Suppressor macrophage treated with lipopolysaccharide for 1 hour (primary cell): ENCODE measurements around the gene CDV3.
"Not testable (repeated sequence)": the region's sequence is repeated elsewhere in the genome, so short reads cannot be mapped to it uniquely, and the experiment has no call there.

Experiments used
- DNase-seq, 3 donors: peaks; one replicate each; pipeline ENCODE4 v3.0.0-alpha.2; 2020 to 2022

CDV3 gene, protein sequence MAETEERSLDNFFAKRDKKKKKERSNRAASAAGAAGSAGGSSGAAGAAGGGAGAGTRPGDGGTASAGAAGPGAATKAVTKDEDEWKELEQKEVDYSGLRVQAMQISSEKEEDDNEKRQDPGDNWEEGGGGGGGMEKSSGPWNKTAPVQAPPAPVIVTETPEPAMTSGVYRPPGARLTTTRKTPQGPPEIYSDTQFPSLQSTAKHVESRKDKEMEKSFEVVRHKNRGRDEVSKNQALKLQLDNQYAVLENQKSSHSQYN

GRCh38 chr3:133573629-133574194, at the start of gene CDV3:
Gene CDV3 (plus strand): TSS chr3:133573686. CDS start chr3:133574045, 359 bp downstream.
- no peak for DNase-seq

GRCh38 chr3:133523758-133524157, 49.7 kb upstream of the CDV3 start:
- DNase-seq = peak in 2 of 3 donors; percentile 31 to 46

DNA sequence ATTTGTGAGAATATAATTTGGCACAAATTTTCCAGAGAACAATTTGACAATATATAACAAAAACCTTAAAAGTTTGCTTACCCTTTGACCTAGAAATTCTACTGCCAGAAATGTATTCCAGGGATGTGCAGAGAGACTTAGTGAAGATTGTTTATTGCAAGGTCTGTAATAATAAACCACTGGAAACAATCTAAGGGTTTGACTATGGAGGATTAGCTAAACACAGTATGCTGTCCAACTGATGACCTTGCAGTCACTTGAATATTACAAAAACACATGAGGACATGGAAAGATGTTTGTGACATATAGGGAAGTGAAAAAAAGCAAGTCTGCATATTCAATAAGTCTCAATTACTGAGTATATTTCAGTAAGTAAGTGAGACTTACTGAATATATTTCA, 48.1 kb upstream of the CDV3 start:
- peak; percentile 59 to 80 (median 79) for DNase-seq

DNA sequence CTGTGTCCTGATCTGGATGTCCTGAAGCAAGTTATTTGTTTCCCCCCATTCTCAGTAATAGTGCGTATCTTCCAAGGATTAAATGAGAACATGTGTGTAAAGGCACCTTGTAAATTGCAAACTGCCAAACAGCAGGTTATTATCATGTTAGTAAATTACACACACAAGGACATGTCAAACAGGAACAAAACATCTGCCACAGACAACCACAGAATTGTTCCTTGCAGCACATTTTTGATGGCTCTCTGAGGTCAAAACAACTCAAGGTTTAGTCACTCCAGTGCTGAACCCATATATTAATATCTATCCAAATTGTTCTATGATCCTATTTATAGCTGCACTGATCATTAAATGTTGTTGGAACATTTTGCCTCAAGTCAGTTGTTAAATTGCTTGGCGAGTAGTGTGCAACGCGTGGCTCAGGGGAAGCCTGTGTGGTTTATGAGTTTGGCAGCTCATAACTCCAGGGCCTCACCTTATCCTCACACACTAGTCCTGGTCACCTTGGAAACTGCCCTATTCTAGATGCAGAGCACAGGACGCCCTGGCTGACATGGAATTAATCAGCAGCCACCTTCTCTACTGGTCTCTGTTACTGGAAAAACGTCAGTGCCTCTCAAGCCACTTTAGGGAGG, 46.3 kb upstream of the CDV3 start:
- DNase-seq = no peak

DNA sequence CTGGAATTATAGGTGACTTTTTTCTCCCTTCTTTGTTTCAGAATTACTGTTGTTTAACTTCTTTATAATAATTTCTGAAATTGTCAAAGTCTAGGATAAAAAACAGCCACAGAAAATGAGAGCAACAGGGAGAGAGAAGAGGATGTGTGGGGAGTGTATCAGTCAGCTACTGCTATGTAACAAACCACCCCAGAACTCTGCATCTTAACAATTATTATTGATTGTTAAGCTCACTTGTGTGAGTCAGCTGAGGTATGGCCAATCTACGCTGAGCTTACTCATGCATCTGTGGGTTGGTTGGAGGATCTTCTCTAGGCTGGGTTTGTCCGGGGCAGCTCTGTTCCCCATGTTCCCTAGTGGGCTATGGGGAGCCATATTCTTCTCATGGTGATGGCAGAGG, 43.7 kb upstream of the CDV3 start:
- no peak for DNase-seq

- DNase-seq = no peak
Measured at GRCh38 chr3:133531981-133532380, 41.5 kb upstream of the CDV3 start.

DNA sequence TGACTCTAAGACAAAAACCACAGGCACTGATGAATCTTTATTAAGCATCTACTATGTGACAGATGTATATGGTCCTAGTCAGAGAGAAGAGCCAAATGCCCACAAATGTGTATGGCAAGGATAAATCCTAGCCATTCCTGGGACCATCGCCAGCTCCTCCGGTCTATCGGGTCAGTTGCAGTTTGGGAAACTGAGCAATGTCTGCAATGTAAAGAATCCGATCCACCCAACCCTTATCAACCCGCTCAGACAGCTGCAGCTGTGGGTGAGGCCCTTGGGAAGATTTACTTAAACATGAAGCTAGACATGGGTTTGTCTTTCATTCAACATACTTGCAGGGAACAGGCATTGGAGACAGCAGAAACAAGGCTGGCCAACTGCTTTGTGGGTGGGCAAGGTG, 40.5 kb upstream of the CDV3 start:
- DNase-seq = no peak

DNA sequence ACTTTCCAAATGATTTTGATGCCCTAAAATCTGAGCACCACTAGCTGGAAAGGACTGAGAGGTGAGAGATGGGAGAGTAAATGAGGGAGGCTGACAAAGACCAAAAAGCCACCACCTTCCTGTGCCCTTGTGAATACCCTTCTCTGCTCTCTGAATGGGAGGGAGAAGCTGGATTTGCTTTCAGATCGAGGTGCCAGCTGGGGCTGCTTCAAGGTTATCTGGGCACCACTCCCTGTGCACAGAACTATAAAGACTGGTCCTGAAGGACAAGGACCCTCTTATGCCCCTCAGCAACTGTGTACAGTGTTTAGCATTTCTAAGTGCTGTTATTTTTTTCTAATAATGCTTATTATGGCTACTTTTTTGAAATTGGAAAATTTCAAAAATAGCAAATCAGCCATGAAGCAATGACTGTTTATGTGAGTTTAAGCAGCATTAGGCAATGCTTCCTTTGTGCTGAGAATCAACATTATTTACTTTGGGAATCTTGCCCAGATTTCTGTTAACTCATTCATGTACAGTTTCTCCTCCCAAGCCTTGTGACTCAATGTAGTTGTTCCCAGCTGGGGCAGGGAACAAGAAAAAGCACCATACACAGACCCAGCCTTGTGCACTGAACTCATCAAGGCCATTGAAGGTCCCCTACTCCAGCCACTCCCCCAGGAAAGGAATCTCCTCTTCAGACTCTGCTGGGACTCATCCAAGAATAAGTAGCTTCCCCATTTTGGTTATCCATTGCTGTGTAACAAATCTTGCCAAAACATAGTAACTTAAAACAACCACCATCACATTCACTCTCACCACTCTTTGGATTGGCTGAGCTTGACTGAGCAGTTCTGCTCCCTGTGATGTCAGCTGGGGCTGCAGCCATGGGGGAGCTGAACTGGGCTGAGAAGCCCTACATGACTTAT, 37.3 kb upstream of the CDV3 start:
- peak; percentile 76 to 90 (median 82) for DNase-seq

DNA sequence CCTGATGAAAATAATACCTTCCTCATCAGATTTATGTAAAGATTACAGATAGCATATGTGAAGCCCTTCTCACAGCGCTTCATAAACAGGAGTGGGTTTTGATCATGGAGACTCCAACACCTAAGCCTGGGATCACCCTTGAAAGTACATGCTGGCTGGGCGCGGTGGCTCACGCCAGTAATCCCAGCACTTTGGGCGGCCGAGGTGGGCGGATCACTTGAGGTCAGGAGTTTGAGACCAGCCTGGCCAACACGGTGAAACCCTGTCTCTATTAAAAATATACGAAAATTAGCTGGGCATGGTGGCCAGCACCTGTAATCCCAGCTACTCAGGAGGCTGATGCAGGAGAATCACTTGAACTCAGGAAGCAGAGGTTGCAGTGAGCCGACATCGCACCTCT, 36.4 kb upstream of the CDV3 start:
- DNase-seq = not testable (repeated sequence)

- DNase-seq = no peak
Measured at GRCh38 chr3:133538154-133538553, 35.3 kb upstream of the CDV3 start.

DNA sequence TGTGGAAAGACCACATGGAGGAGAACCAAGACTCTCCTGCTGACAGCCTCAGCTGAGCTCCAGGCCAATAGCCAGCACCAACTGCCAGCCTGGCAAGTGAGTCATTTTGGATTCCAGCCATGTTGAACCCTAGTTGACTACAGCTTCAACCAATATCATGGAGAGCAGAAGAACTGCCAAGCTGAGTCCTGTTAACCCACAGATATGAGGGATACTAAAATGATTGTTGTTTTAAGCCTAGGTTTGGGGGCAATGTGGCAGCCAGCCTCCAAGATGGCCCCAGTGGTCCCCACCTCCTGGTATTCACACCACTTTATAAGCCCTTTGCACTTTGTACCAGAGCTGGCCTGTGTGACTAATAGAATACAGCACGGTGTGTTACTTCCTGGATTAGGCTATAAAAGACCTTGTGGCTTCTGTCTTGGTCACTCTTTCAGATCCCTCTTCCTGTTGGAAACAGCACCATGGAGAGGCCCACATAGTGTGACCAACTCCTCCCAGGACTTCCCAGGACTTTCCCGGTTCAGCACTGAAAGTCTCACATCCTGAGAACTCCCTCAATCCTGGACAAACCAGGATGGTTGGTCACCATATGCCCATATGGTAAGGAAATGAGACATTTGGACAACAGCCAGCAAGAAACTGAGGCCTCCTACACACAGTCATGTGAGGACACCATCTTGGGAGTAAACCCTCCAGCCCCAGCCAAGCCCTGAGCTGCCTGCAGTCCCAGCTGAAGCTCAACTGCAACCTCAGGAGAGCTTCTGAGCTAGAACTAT, 32.4 kb upstream of the CDV3 start:
- DNase-seq = peak; percentile 94 to 99 (median 95)

GRCh38 chr3:133542871-133543270, 30.6 kb upstream of the CDV3 start:
- no peak for DNase-seq

GRCh38 chr3:133544983-133545382, 28.5 kb upstream of the CDV3 start:
- not testable (repeated sequence) for DNase-seq

DNA sequence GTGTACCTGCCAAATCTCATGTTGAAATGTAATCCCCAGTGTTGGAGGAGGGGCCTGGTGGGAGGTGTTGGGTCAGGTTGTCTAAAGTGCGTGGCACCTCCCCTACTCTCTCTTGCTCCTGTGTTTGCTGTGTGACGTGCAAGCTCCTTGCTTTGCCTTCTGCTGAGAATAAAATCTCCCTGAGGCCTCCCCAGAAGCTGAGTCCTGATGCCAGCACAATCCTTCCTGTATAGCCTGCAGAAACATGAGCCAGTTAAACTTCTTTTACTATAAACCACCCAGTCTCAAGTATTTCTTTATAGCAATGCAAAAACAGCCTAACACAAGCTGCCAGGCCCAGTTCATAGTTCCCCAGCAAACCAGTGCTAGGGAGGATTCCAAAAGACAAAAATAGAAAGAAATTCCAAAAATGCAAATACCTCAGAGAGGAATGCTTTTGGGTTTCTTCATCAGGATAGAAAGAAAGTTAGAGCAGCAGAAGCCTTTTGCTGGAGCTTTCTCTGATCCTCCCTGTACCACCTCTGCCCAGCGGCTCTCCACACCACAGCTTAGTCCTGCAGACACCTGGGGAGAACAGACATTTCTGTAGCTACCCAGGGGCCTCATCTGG, 25.9 kb upstream of the CDV3 start:
- no peak for DNase-seq

- DNase-seq = no peak
Measured at GRCh38 chr3:133548090-133548489, 25.4 kb upstream of the CDV3 start.

GRCh38 chr3:133549565-133549964, 23.9 kb upstream of the CDV3 start:
- DNase-seq = no peak

DNA sequence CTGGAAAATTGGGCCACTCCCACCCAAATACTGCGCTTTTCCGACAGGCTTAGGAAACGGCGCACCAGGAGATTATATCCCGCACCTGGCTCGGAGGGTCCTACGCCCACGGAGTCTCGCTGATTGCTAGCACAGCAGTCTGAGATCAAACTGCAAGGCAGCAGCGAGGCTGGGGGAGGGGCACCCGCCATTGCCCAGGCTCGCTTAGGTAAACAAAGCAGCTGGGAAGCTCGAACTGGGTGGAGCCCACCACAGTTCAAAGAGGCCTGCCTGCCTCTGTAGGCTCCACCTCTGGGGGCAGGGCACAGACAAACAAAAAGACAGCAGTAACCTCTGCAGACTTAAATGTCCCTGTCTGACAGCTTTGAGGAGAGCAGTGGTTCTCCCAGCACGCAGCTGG, 21.9 kb upstream of the CDV3 start:
- not testable (repeated sequence) for DNase-seq

DNA sequence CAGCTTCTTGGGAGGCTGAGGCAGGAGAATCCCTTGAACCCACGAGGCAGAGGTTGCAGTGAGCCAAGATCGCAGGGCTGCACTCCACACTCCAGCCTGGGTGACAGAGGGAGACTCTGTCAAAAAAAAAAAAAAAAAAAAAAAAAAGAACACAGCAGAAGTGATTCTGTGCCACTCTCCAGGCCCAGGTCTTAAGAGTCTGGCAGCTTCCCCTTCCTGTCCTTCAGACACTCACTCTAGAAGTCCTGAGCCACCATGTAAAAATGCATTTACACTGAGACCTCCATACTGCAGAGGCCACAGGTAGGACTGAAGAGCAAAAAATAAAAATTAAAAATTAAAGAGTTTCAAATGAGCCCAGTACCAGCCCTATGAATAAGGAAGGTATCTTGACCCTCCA, 11.8 kb upstream of the CDV3 start:
- peak in 2 of 3 donors; percentile 35 to 39 for DNase-seq

GRCh38 chr3:133562376-133562775, 11.1 kb upstream of the CDV3 start:
- no peak for DNase-seq

DNA sequence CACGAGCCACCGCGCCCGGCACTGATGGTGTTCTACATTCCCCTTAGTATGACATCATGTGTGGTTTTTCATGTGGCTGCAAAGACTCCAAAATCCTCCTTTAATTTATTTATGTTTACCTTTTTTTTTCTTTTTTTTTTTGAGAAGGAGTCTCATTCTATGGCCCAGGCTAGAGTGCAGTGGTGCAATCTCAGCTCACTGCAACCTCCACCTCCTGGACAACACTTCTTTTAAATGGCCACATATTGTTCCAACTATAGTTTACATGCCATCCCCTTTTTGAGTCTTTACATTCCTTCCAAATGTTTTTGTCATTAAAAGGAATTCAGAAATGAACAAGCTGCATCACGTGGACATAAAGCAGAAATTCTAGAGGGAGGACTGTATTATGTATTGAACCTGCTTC, 10.3 kb upstream of the CDV3 start:
- DNase-seq = no peak

- DNase-seq = no peak
Measured at GRCh38 chr3:133563816-133564215, 9.7 kb upstream of the CDV3 start.
